Left lung (tissue), 10 donors: Measurements from ENCODE around the gene TMEM38B. TPM values are rescaled to one million over a fixed set of nuclear protein-coding genes. Genes with fewer than 3 reads are reported as not detected.
"Not testable (repeated sequence)": the region's sequence is repeated elsewhere in the genome, so short reads cannot be mapped to it uniquely, and the experiment has no call there.

Experiments used
- ATAC-seq: fragments of 200-7000 bp; cut with Tn5 transposase; one replicate; pipeline ENCODE4 v1.9.1; 2020; ENCODE audit warnings: moderate library complexity
- DNase-seq, 4 donors: peaks; one replicate each; pipeline ENCODE4 v3.0.0-alpha.2; 2013 to 2020
- H3K27ac ChIP-seq, 2 donors: fragments of 200-600 bp; sonication (generic) in 1 of 2; one replicate each; pipeline versions ENCODE4 v1.5.0 to v1.8.0; 2020 to 2021
- H3K27me3 ChIP-seq, 2 donors: fragments of 200-600 bp; sonication (generic) in 1 of 2; one replicate each; pipeline versions ENCODE4 v1.5.0 to v1.8.0; 2020 to 2021
- H3K36me3 ChIP-seq, 2 donors: fragments of 200-600 bp; sonication (generic) in 1 of 2; one replicate each; pipeline versions ENCODE4 v1.5.0 to v1.8.0; 2020 to 2021
- H3K4me1 ChIP-seq, 2 donors: fragments of 200-600 bp; one replicate each; pipeline ENCODE4 v1.8.0; 2021
- H3K4me3 ChIP-seq, 2 donors: fragments of 200-600 bp; sonication (generic) in 1 of 2; one replicate each; pipeline versions ENCODE4 v1.5.0 to v1.8.0; 2020 to 2021; ENCODE audit warnings: mild to moderate bottlenecking in 1 of 2
- H3K9me3 ChIP-seq, 2 donors: fragments of 200-600 bp; sonication (generic) in 1 of 2; one replicate each; pipeline versions ENCODE4 v1.5.0 to v1.8.0; 2020 to 2021
- intact Hi-C, 2 donors: fragments of 100-400 bp; cut with DNase I; formaldehyde crosslinking; loops; one replicate each; pipeline versions ENCODE4 v1.11.2 to v1.14.2; 2022
- polyA plus RNA-seq, 6 donors: library from polyadenylated mRNA; unstranded; fragments of 120-200 nt; gene quantifications; one replicate each; pipeline ENCODE4 v1.2.1, GENCODE V29; 2013; ENCODE audit not compliant: insufficient read length in 6 of 6
- total RNA-seq, 2 donors: library from RNA; stranded (reverse); fragmentation: NEBNext Ultra II Directional; extraction: Animal tissue kit (Norgen Biotek cat#: 25700); gene quantifications; one replicate each; pipeline ENCODE4 v1.2.1, GENCODE V29; 2021
- TF ChIP-seq, protein P1 (sequence below), 2 donors: fragments of 200-600 bp; sonication (generic) in 1 of 2; IDR thresholded peaks; one replicate each; pipeline versions ENCODE4 v1.5.0 to v1.8.0; 2021; ENCODE audit warnings: antibody characterized with exemption in 2 of 2
- donor health status: DM: no; HTN: yes; CAD: no.
- donor health status: DM: no; HTN: no; CAD: no.

The TMEM38B gene
- total and polyA plus RNA-seq, 8 donors = 11.6 to 19.9 (median 14.9) TPM

DNA sequence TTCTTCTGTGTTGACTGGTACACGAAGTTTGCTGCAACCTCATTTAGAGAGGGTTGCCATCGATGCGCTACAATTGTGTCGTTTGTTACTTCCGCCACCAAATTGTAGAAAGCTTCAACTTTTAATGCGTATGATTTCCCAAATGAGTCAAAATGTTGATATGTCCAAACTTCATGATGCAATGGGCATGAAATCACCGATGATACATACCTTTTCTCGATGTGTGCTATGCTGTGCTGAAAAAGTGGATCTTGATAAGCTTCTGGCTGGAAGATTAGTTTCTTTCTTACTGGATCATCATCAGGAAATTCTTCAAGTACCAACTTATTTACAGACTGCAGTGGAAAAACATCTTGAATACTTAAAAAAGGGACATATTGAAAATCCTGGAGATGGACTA lies 65.7 kb downstream of the TMEM38B start:
- no peak overlapping the region for H3K4me3 ChIP-seq
- intact Hi-C loops = no loop called here

DNA sequence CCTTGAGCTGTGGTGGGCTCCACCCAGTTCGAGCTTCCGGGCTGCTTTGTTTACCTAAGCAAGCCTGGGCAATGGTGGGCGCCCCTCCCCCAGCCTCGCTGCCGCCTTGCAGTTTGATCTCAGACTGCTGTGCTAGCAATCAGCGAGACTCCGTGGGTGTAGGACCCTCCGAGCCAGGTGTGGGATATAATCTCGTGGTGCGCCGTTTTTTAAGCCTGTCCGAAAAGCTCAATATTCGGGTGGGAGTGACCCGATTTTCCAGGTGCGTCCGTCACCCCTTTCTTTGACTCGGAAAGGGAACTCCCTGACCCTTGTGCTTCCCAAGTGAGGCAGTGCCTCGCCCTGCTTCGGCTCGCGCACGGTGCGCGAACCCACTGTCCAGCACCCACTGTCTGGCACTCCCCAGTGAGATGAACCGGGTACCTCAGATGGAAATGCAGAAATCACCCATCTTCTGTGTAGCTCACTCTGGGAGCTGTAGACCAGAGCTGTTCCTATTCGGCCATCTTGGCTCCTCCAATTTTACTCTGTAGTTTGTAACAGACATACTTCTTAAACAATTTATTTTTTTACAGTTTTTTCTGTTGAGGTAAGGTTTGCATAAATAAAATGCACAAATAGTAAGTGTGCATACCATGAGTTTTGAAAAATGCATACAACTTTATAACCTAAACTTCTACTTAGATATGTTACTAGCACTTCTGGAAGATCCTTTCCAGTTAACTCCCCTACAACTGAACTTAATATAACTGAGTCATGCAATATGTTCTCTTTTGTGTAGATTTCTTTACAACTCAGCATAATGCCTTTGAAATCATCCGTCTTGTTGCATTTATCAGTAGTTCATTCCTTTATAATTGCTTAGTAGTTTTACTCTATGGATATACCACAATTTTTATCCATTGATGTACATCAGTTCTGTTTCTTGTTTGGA lies 88.5 kb downstream of the TMEM38B start:
- DNase-seq = peak in 1 of 4 donors; percentile 37
- ATAC-seq, H3K4me3 ChIP-seq, H3K36me3 ChIP-seq, H3K27ac ChIP-seq, H3K27me3 ChIP-seq, intact Hi-C loops, H3K4me1 ChIP-seq: not testable (repeated sequence)
- peaks cover 0 to 27% of the 10 kb centered on the region in 2 donors for H3K9me3 ChIP-seq

More for the DNA sequence above, 65.7 kb downstream of the TMEM38B start:
- ATAC-seq = no peak
- H3K27me3 ChIP-seq = no peaks in the 10 kb centered on the region
- no peak for DNase-seq
- H3K9me3 ChIP-seq = peaks cover 0 to 6% of the 10 kb centered on the region in 2 donors
- no peaks in the 10 kb centered on the region for H3K4me1 ChIP-seq
- H3K27ac ChIP-seq = no peak overlapping the region
- TF ChIP-seq, protein P1, sequence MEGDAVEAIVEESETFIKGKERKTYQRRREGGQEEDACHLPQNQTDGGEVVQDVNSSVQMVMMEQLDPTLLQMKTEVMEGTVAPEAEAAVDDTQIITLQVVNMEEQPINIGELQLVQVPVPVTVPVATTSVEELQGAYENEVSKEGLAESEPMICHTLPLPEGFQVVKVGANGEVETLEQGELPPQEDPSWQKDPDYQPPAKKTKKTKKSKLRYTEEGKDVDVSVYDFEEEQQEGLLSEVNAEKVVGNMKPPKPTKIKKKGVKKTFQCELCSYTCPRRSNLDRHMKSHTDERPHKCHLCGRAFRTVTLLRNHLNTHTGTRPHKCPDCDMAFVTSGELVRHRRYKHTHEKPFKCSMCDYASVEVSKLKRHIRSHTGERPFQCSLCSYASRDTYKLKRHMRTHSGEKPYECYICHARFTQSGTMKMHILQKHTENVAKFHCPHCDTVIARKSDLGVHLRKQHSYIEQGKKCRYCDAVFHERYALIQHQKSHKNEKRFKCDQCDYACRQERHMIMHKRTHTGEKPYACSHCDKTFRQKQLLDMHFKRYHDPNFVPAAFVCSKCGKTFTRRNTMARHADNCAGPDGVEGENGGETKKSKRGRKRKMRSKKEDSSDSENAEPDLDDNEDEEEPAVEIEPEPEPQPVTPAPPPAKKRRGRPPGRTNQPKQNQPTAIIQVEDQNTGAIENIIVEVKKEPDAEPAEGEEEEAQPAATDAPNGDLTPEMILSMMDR (IDR thresholded peaks at IDR 0.05) = no peak
- peaks cover 0 to 6% of the 10 kb centered on the region in 2 donors for H3K36me3 ChIP-seq

DNA sequence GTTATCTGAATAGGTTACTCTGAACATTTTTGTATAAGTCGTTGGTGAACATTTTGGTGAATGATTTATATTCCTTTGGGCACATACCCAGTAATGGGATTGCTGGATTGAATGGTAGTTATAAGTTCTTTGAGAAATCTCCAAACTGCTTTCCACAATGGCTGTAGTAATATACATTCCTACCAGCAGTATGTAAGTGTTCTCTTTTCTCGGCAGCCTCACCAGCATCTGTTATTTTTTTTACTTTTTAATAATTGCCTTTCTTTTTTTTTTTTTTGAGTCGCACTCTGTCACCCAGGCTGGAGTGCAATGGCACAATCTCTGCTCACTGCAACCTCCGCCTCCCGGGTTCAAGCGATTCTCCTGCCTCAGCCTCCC lies 89.1 kb downstream of the TMEM38B start:
- intact Hi-C loops, H3K4me1 ChIP-seq, H3K27ac ChIP-seq, H3K4me3 ChIP-seq, DNase-seq, ATAC-seq, H3K36me3 ChIP-seq, H3K27me3 ChIP-seq: not testable (repeated sequence)
- H3K9me3 ChIP-seq = peaks cover 0 to 27% of the 10 kb centered on the region in 2 donors

DNA sequence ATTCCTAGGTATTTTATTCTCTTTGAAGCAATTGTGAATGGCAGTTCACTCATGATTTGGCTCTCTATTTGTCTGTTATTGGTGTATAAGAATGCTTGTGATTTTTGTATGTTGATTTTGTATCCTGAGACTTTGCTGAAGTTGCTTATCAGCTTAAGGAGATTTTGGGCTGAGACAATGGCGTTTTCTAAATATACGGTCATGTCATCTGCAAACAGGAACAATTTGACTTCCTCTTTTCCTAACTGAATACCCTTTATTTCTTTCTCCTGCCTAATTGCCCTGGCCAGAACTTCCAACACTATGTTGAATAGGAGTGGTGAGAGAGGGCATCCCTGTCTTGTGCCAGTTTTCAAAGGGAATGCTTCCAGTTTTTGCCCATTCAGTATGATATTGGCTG lies 92.5 kb downstream of the TMEM38B start:
- H3K27me3 ChIP-seq, H3K4me3 ChIP-seq, H3K27ac ChIP-seq, H3K4me1 ChIP-seq, H3K36me3 ChIP-seq, DNase-seq, intact Hi-C loops, ATAC-seq: not testable (repeated sequence)
- H3K9me3 ChIP-seq = peaks cover 0 to 52% of the 10 kb centered on the region in 2 donors

DNA sequence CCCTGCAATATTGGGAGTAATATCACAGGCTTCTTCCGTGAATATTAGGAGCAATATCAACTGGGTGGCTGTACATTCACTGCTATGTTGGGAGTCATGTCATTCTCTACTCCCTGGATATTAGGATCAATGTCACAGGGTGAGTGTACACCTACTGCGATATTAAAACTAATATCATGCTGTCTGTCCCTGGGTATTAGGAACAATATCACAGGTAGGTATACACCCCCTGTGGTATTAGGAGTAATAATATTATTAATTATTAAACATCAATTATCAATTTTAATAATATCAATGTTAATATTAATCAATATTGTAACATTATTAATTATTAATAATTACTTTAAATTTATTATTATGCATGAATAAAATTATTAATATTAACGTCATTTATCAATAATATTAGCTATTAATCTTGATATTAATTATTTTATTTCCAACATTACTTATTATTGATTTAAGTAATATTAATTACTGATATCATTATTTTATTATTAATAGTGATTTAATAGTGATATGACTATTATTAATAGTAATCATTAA lies 121.9 kb downstream of the TMEM38B start:
- Histone ChIP-seq H3K27me3 (no peaks in the 10 kb centered on the region), H3K36me3 (no peaks in the 10 kb centered on the region), H3K4me1 (no peaks in the 10 kb centered on the region), H3K4me3 (no peak overlapping the region), H3K9me3 (peaks cover 0 to 25% of the 10 kb centered on the region in 2 donors), H3K27ac (no peak overlapping the region)
- DNase-seq = no peak
- intact Hi-C loops = no loop called here
- TF ChIP-seq, protein P1 (IDR thresholded peaks at IDR 0.05) = no peak
- ATAC-seq = no peak

DNA sequence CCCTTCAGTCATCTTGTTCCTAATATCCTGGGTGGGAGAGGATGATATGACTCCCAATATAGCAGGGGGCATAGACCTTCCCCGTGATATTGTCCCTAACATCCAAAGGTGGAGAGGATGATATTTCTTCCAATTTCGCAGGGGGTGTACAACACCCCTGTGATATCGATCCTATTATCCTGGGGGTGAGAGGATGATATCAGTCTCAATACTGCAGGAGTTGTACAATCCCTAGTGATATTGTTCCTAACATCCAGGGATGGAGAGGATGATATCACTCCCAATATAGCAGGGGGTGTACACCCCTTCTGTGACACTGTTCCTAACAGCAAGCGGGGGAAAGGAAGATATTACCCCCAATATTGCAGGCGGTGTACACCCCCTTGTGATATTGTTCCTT lies 122.6 kb downstream of the TMEM38B start:
- intact Hi-C loops = no loop called here
- TF ChIP-seq, protein P1 (IDR thresholded peaks at IDR 0.05) = no peak
- Histone ChIP-seq H3K4me1 (no peaks in the 10 kb centered on the region), H3K4me3 (no peak overlapping the region), H3K36me3 (no peaks in the 10 kb centered on the region), H3K27ac (no peak overlapping the region), H3K27me3 (no peaks in the 10 kb centered on the region), H3K9me3 (peaks cover 0 to 22% of the 10 kb centered on the region in 2 donors)
- ATAC-seq (no peak), DNase-seq (no peak)
